ENCODE results near the gene NEURL4. TPM values are rescaled to one million over a fixed set of nuclear protein-coding genes. Genes with fewer than 3 reads are reported as not detected.

The NEURL4 gene
- total RNA-seq, 1 donor from 2014 or later: 37.2 TPM

GRCh38 chr17:7307686-7308624 lies 21.2 kb downstream of the NEURL4 start:
- intact Hi-C loops (cut with micrococcal nuclease): loop anchor here (1.0 to 10.0 kb wide), 22 partner anchors 7 to 1821 kb away; partner anchors contain the start of genes ATP1B2, DERL2, DVL2 and ELP5

GRCh38 chr17:7306911-7307685 lies 22.0 kb downstream of the NEURL4 start, which contains the start of gene EIF5A:
EIF5A (plus strand) TSS chr17:7307628; CDS start chr17:7309636, 2,008 bp downstream.
- intact Hi-C loops (cut with micrococcal nuclease): loop anchor here (1.0 to 10.0 kb wide), 22 partner anchors 8 to 1820 kb away; partner anchors contain the start of genes ATP1B2, DERL2, DVL2 and ELP5

- intact Hi-C loops (cut with micrococcal nuclease): loop anchor here (10.0 kb wide), 1 partner anchor 659 kb away; the partner anchor contains the start of genes KIAA0753 and TXNDC17
These were observed 25.0 kb downstream of the NEURL4 start for GRCh38 chr17:7304179-7304578.

GRCh38 chr17:7296189-7296861 lies 32.8 kb downstream of the NEURL4 start:
- intact Hi-C loops (cut with micrococcal nuclease): loop anchor here (1.0 to 10.0 kb wide), 5 partner anchors 16 to 251 kb away; partner anchors contain the start of gene ELP5

GRCh38 chr17:7295230-7296180 lies 33.6 kb downstream of the NEURL4 start:
- intact Hi-C loops (cut with micrococcal nuclease): loop anchor here (1.0 to 10.0 kb wide), 5 partner anchors 15 to 250 kb away; partner anchors contain the start of gene ELP5

- intact Hi-C loops (cut with micrococcal nuclease): loop anchor here (1.0 to 10.0 kb wide), 3 partner anchors 13 to 160 kb away; partner anchors contain the start of genes ACAP1 and EIF5A
These were observed 34.5 kb downstream of the NEURL4 start, which contains the start of gene YBX2 for GRCh38 chr17:7294614-7295153. YBX2 (minus strand) TSS chr17:7294639; CDS start chr17:7294500, 139 bp downstream.

- intact Hi-C loops (cut with micrococcal nuclease): loop anchor here (1.0 to 10.0 kb wide), 3 partner anchors 13 to 159 kb away; partner anchors contain the start of genes ACAP1 and EIF5A
These were observed 35.1 kb downstream of the NEURL4 start for GRCh38 chr17:7293816-7294613.

GRCh38 chr17:7293159-7293558 lies 36.0 kb downstream of the NEURL4 start:
- intact Hi-C loops (cut with micrococcal nuclease): loop anchor here (10.0 kb wide), 1 partner anchor 158 kb away; no protein-coding TSS in a partner anchor

GRCh38 chr17:7292729-7293128 lies 36.4 kb downstream of the NEURL4 start:
- intact Hi-C loops (cut with micrococcal nuclease): loop anchor here (10.0 kb wide), 1 partner anchor 158 kb away; no protein-coding TSS in a partner anchor

- intact Hi-C loops (cut with micrococcal nuclease): loop anchor here (10.0 kb wide), 1 partner anchor 157 kb away; no protein-coding TSS in a partner anchor
These were observed 36.9 kb downstream of the NEURL4 start for GRCh38 chr17:7292194-7292593.

- intact Hi-C loops (cut with micrococcal nuclease): loop anchor here (10.0 kb wide), 1 partner anchor 156 kb away; no protein-coding TSS in a partner anchor
These were observed 38.5 kb downstream of the NEURL4 start for GRCh38 chr17:7290685-7291084.

- intact Hi-C loops (cut with micrococcal nuclease): loop anchor here (10.0 kb wide), 1 partner anchor 155 kb away; no protein-coding TSS in a partner anchor
These were observed 39.0 kb downstream of the NEURL4 start for GRCh38 chr17:7290166-7290565.

- intact Hi-C loops (cut with micrococcal nuclease): loop anchor here (10.0 kb wide), 1 partner anchor 155 kb away; no protein-coding TSS in a partner anchor
These were observed 39.7 kb downstream of the NEURL4 start for GRCh38 chr17:7289256-7290032.

- intact Hi-C loops (cut with micrococcal nuclease): no loop called here
These were observed 43.5 kb downstream of the NEURL4 start for GRCh38 chr17:7285679-7286078.

- intact Hi-C loops (cut with micrococcal nuclease): loop anchor here (5.0 kb wide), 1 partner anchor 238 kb away; no protein-coding TSS in a partner anchor
These were observed 44.2 kb downstream of the NEURL4 start for GRCh38 chr17:7284911-7285310.

GRCh38 chr17:7283471-7284216 lies 45.5 kb downstream of the NEURL4 start:
- intact Hi-C loops (cut with micrococcal nuclease): loop anchor here (5.0 kb wide), 1 partner anchor 236 kb away; no protein-coding TSS in a partner anchor

Measured in T-helper 1 cell treated with Interleukin-12 subunit alpha and Interleukin-12 subunit beta and Interleukin-4 antibody, amounts not matched to agents 30 ng/mL and 1 ng/mL, for 36 hours (primary cell).